HepG2 (cell line): Measurements from ENCODE around the gene CLDN14. TPM values are rescaled to one million over a fixed set of nuclear protein-coding genes. Genes with fewer than 3 reads are reported as not detected.

ENCODE experiments used
- ATAC-seq: fragments of 200-7000 bp; cut with Tn5 transposase; 3 replicates; pipeline ENCODE4 v1.9.1; 2020; ENCODE audit warnings: mild to moderate bottlenecking, moderate library complexity
- BruUV-seq: library from RNA; stranded (reverse); fragments of 400-500 nt; replicated peaks from 2 replicates; lab custom pipeline; 2021; lab: Mats Ljungman, UMichigan
- CTCF ChIA-PET: fragments of 300-600 bp; formaldehyde crosslinking; extraction: SDS; loops from one replicate; lab custom pipeline; 2021; ENCODE audit warnings: low total read pairs, inconsistent platforms, low intra/inter-chr PET ratio; lab: Yijun Ruan, JAX
- POLR2A ChIA-PET: fragments of 350-600 bp; sonication (Branson Sonifier 250); formaldehyde crosslinking; loops from one replicate; lab custom pipeline; 2020; ENCODE audit warnings: antibody characterized with exemption, inconsistent platforms; lab: Yijun Ruan, JAX
- DNase-seq: peaks from one replicate; pipeline ENCODE4 v3.0.0-alpha.2; 2015; ENCODE audit warnings: low spot score
- FAIRE-seq: peaks from 3 replicates; lab custom pipeline; 2011; peaks lifted over from hg19 to GRCh38; lab: Jason Lieb, UNC
- H2AFZ ChIP-seq: one replicate; pipeline ENCODE4 v1.6.1; 2011; ENCODE audit warnings: low read length, inconsistent platforms
- H3K27ac ChIP-seq: fragments of 300-600 bp; 3 replicates; pipeline ENCODE4 v1.8.0; 2011; ENCODE audit warnings: mixed run types, mild to moderate bottlenecking, mixed read lengths, low read length, inconsistent platforms; ENCODE audit not compliant: insufficient read depth; ENCODE audit errors: extremely low read length
- H3K27me3 ChIP-seq, 2 experiments: fragments of 200-600 bp in 1 of 2; 2 replicates in 1 of 2; 3 replicates in 1 of 2; pipeline versions ENCODE4 v1.6.0 to v1.8.0; 2011; ENCODE audit warnings: low read length in 2 of 2, mild to moderate bottlenecking in 2 of 2, moderate library complexity in 2 of 2, inconsistent platforms in 1 of 2; ENCODE audit not compliant: insufficient read depth in 2 of 2, control insufficient read depth in 1 of 2
- H3K36me3 ChIP-seq, 2 experiments: fragments of 200-600 bp in 1 of 2; replicated peaks in 1 of 2; 2 replicates in 1 of 2; 3 replicates in 1 of 2; pipeline versions ENCODE4 v1.5.1 to v1.8.0; 2011; ENCODE audit warnings: low read length in 2 of 2, inconsistent platforms in 1 of 2; ENCODE audit not compliant: insufficient read depth in 2 of 2, control insufficient read depth in 1 of 2
- H3K4me1 ChIP-seq: 2 replicates; pipeline ENCODE4 v1.5.1; 2012; ENCODE audit warnings: low read length, inconsistent platforms; ENCODE audit not compliant: insufficient read depth
- H3K4me2 ChIP-seq: 2 replicates; pipeline ENCODE4 v1.6.0; 2011; ENCODE audit warnings: low read depth, low read length, inconsistent platforms
- H3K4me3 ChIP-seq, 3 experiments: fragments of 200-600 bp in 1 of 3; sonication (generic), shearing (Covaris generic) in 1 of 3; replicated peaks in 1 of 3; 2 replicates each; pipeline ENCODE4 v1.5.1; 2011 to 2016; ENCODE audit warnings: low read length in 3 of 3, inconsistent platforms in 2 of 3, low read depth in 2 of 3, mild to moderate bottlenecking in 2 of 3, control low read depth in 1 of 3, mixed read lengths in 1 of 3; ENCODE audit not compliant: insufficient read depth in 1 of 3
- H3K79me2 ChIP-seq: one replicate; pipeline ENCODE4 v1.6.1; 2011; ENCODE audit warnings: low read length, inconsistent platforms; ENCODE audit not compliant: insufficient read depth
- H3K9ac ChIP-seq: 2 replicates; pipeline ENCODE4 v1.6.0; 2011; ENCODE audit warnings: mild to moderate bottlenecking, low read depth, low read length, inconsistent platforms; ENCODE audit not compliant: insufficient read depth
- H3K9me3 ChIP-seq: 2 replicates; pipeline ENCODE4 v1.5.1; 2012; ENCODE audit warnings: mild to moderate bottlenecking, low read length
- H4K20me1 ChIP-seq: 2 replicates; pipeline ENCODE4 v1.6.0; 2011; ENCODE audit warnings: inconsistent platforms, mild to moderate bottlenecking, low read length, moderate library complexity; ENCODE audit not compliant: insufficient read depth
- EZH2 ChIP-seq: conservative IDR thresholded peaks from 2 replicates; pipeline ENCODE4 v1.6.1; 2012; ENCODE audit warnings: mild to moderate bottlenecking, low read depth, low read length, moderate library complexity
- HNF1A ChIP-seq, 2 experiments: sonication (generic) in 1 of 2; formaldehyde crosslinking in 1 of 2; IDR thresholded peaks; 2 replicates each; pipeline versions ENCODE4 v1.4.0 to v1.6.1; 2016 to 2020; ENCODE audit warnings: borderline replicate concordance in 1 of 2, low read depth in 1 of 2, mild to moderate bottlenecking in 1 of 2, missing genetic modification reagents in 1 of 2
- MZF1 ChIP-seq: sonication (generic); formaldehyde crosslinking; IDR thresholded peaks from 2 replicates; pipeline ENCODE4 v1.8.1; 2023; ENCODE audit warnings: mild to moderate bottlenecking, missing genetic modification reagents, borderline replicate concordance
- ZNF318 ChIP-seq: sonication (generic); formaldehyde crosslinking; IDR thresholded peaks from 2 replicates; pipeline ENCODE4 v1.4.0; 2020; ENCODE audit warnings: mild to moderate bottlenecking, missing genetic modification reagents
- ZNF337 ChIP-seq: sonication (generic); formaldehyde crosslinking; IDR thresholded peaks from 2 replicates; pipeline ENCODE4 v1.5.1; 2020; ENCODE audit warnings: missing genetic modification reagents, low read depth, mild to moderate bottlenecking, borderline replicate concordance
- ZNF619 ChIP-seq: sonication (generic); formaldehyde crosslinking; IDR thresholded peaks from 2 replicates; pipeline ENCODE4 v1.4.0; 2020; ENCODE audit warnings: mild to moderate bottlenecking, missing genetic modification reagents
- ZNF761 ChIP-seq: sonication (generic); formaldehyde crosslinking; conservative IDR thresholded peaks from 2 replicates; pipeline ENCODE4 v1.4.0; 2020; ENCODE audit warnings: mild to moderate bottlenecking, missing genetic modification reagents
- WGBS: methylation state at CpG from one replicate; pipeline ENCODE4 v1.1.6; 2017; ENCODE audit warnings: low lambda C conversion rate; 5-methylcytosine and 5-hydroxymethylcytosine counted together
- in situ Hi-C: cut with HindIII; loops from 2 replicates; pipeline ENCODE4 v1.10.0; 2017; ENCODE audit warnings: low pct_unique_long_range_greater_than_20kb; ENCODE audit not compliant: extremely low pct_ligation_motif_present
- intact Hi-C: fragments of 100-400 bp; cut with micrococcal nuclease; formaldehyde crosslinking; loops from one replicate; pipeline ENCODE4 v1.10.0; 2022; ENCODE audit not compliant: unreplicated experiment
- polyA plus RNA-seq, 8 experiments: library from polyadenylated mRNA; depleted of rRNA in 3 of 8; stranded (reverse) in 7 of 8; unstranded in 1 of 8; fragments of >200 nt; fragmentation: Illumina TruSeq in 4 of 8; extraction: Trizol in 4 of 8; gene quantifications; 2 replicates each; pipeline versions ENCODE4 v1.2.1 to v1.2.3, GENCODE V29; 2011 to 2016; ENCODE audit warnings: low read depth in 4 of 8, missing spikeins in 1 of 8, mixed read lengths in 1 of 8; ENCODE audit not compliant: insufficient read depth in 1 of 8
- total RNA-seq, 5 experiments: library from RNA; depleted of rRNA; stranded (reverse); fragments of >200 nt; fragmentation: Illumina TruSeq; extraction: Trizol; gene quantifications; 2 replicates each; pipeline ENCODE4 v1.2.3, GENCODE V29; 2016; ENCODE audit warnings: low read depth in 1 of 5
- TF ChIP-seq, protein P1 (sequence below): sonication (generic); formaldehyde crosslinking; IDR thresholded peaks from 2 replicates; pipeline ENCODE4 v1.5.0; 2020; ENCODE audit warnings: mild to moderate bottlenecking, low read depth, missing genetic modification reagents, borderline replicate concordance

The CLDN14 gene
- total and polyA plus RNA-seq, 2 of the 13 experiments (the other 11 are each of a cell fraction or from before 2014, with no cell fraction given): 1.1 to 1.4 TPM

GRCh38 chr21:36491209-36491910 lies 11.4 kb upstream of the CLDN14 start:
- intact Hi-C loops (no loop called here), in situ Hi-C loops (no loop called here)
- FAIRE-seq (no peak), ATAC-seq (no peak), DNase-seq (no peak)
- H4K20me1 ChIP-seq: no peaks in the 10 kb centered on the region
- H3K4me2 ChIP-seq: no peak overlapping the region
- H3K36me3 ChIP-seq: no peaks in the 10 kb centered on the region
- H3K4me1 ChIP-seq: peaks cover 9% of the 10 kb centered on the region
- H3K4me3 ChIP-seq: no peak overlapping the region
- peaks cover 2 to 11% of the 10 kb centered on the region in 2 experiments; a peak in 2 of 5 replicates for H3K27me3 ChIP-seq
- H3K27ac ChIP-seq: no peak overlapping the region
- no peak overlapping the region for H3K9ac ChIP-seq
- no peaks in the 10 kb centered on the region for H3K9me3 ChIP-seq
- H2AFZ ChIP-seq: no peak overlapping the region
- ChIA-PET CTCF (no interaction called here), POLR2A (no interaction called here)
- no peaks in the 10 kb centered on the region for H3K79me2 ChIP-seq
- WGBS: 62% methylated on average over 16 of the region's 16 CpGs
- BruUV-seq: no TSS peak
- TF ChIP-seq ZNF761 (CRISPR knock-in tag): no peak
- TF ChIP-seq EZH2: no peak
- no peak for TF ChIP-seq HNF1A (IDR thresholded peaks at IDR 0.05; ENCODE audit: low read depth)
- no peak for TF ChIP-seq HNF1A (CRISPR knock-in tag; IDR thresholded peaks at IDR 0.05; ENCODE audit: borderline replicate concordance)
- no peak for TF ChIP-seq ZNF619
- no peak for TF ChIP-seq MZF1 (CRISPR knock-in tag)
- TF ChIP-seq, protein P1, sequence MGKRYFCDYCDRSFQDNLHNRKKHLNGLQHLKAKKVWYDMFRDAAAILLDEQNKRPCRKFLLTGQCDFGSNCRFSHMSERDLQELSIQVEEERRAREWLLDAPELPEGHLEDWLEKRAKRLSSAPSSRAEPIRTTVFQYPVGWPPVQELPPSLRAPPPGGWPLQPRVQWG (CRISPR knock-in tag): no peak
- TF ChIP-seq ZNF318 (CRISPR knock-in tag): no peak
- no peak for TF ChIP-seq ZNF337 (CRISPR knock-in tag)
